NCI-H748 (cell line): ENCODE data around the gene SLC39A6.
"Not testable (repeated sequence)": the region's sequence is repeated elsewhere in the genome, so short reads cannot be mapped to it uniquely, and the experiment has no call there.

ENCODE experiments used
- DNase-seq: peaks from one replicate; lab custom pipeline; 2025; ENCODE audit not compliant: unreplicated experiment; lab: John Stamatoyannopoulos, UW

The SLC39A6 gene

GRCh38 chr18:36066001-36066400 lies 63.1 kb downstream of the SLC39A6 start:
- no peak for DNase-seq

GRCh38 chr18:36064809-36065079 lies 64.4 kb downstream of the SLC39A6 start:
- DNase-seq: not testable (repeated sequence)

- no peak for DNase-seq
Measured at GRCh38 chr18:36064027-36064808, 64.9 kb downstream of the SLC39A6 start.

- no peak for DNase-seq
Measured at GRCh38 chr18:36058674-36059073, 70.5 kb downstream of the SLC39A6 start.
